Liver (tissue), 9 donors: ENCODE data around the gene METTL15. TPM values are rescaled to one million over a fixed set of nuclear protein-coding genes. Genes with fewer than 3 reads are reported as not detected.
"Not testable (repeated sequence)": the region's sequence is repeated elsewhere in the genome, so short reads cannot be mapped to it uniquely, and the experiment has no call there.

Experiments used
- DNase-seq: peaks from one replicate; pipeline ENCODE4 v3.0.0-alpha.2; 2017; ENCODE audit warnings: low spot score
- H3K27ac ChIP-seq, 2 donors: one replicate each; pipeline ENCODE4 v1.7.0; 2013; ENCODE audit warnings: inconsistent platforms in 2 of 2, low read length in 2 of 2, control low read depth in 1 of 2, low read depth in 1 of 2, mild to moderate bottlenecking in 1 of 2
- H3K27me3 ChIP-seq, 4 donors: one replicate each; pipeline versions ENCODE4 v1.6.1 to v1.7.0; 2013; ENCODE audit warnings: low read length in 3 of 4, inconsistent platforms in 1 of 4, mild to moderate bottlenecking in 1 of 4, moderate library complexity in 1 of 4; ENCODE audit not compliant: control insufficient read depth in 4 of 4, insufficient read depth in 4 of 4
- H3K36me3 ChIP-seq, 4 donors: one replicate each; pipeline versions ENCODE4 v1.6.1 to v1.7.0; 2013; ENCODE audit warnings: low read length in 3 of 4, mild to moderate bottlenecking in 3 of 4, low read depth in 1 of 4, moderate library complexity in 1 of 4; ENCODE audit not compliant: control insufficient read depth in 4 of 4, insufficient read depth in 3 of 4
- H3K4me1 ChIP-seq, 4 donors: one replicate each; pipeline versions ENCODE4 v1.6.1 to v1.7.0; 2013; ENCODE audit warnings: low read length in 3 of 4, mild to moderate bottlenecking in 3 of 4, moderate library complexity in 1 of 4; ENCODE audit not compliant: control insufficient read depth in 4 of 4, insufficient read depth in 4 of 4
- H3K4me3 ChIP-seq, 3 donors: one replicate each; pipeline versions ENCODE4 v1.6.1 to v1.7.0; 2013; ENCODE audit warnings: low read length in 3 of 3, control low read depth in 1 of 3, low read depth in 1 of 3, mild to moderate bottlenecking in 1 of 3
- H3K9ac ChIP-seq, 2 donors: one replicate each; pipeline ENCODE4 v1.7.0; 2013; ENCODE audit warnings: low read length in 2 of 2, mild to moderate bottlenecking in 2 of 2, moderate library complexity in 2 of 2, control low read depth in 1 of 2, low read depth in 1 of 2
- H3K9me3 ChIP-seq, 4 donors: one replicate each; pipeline versions ENCODE4 v1.6.1 to v1.7.0; 2013; ENCODE audit warnings: low read length in 3 of 4; ENCODE audit not compliant: control insufficient read depth in 4 of 4
- ATF3 ChIP-seq: IDR thresholded peaks from 2 replicates; pipeline ENCODE4 v1.6.1; 2016; ENCODE audit warnings: antibody characterized with exemption
- CTCF ChIP-seq: fragments of 150-350 bp; IDR thresholded peaks from 2 replicates; pipeline ENCODE4 v1.5.1; 2017; ENCODE audit warnings: improper control_type of control experiment, low read depth, low read length; ENCODE audit not compliant: missing input control
- FOXA1 ChIP-seq: IDR thresholded peaks from 2 replicates; pipeline ENCODE4 v1.6.1; 2016; ENCODE audit warnings: antibody characterized with exemption
- FOXA2 ChIP-seq: IDR thresholded peaks from 2 replicates; pipeline ENCODE4 v1.6.1; 2016; ENCODE audit warnings: antibody characterized with exemption
- HNF4A ChIP-seq, 2 donors: conservative IDR thresholded peaks; 2 replicates each; pipeline ENCODE4 v1.6.1; 2016; ENCODE audit warnings: antibody characterized with exemption in 2 of 2, mild to moderate bottlenecking in 2 of 2
- JUND ChIP-seq, 2 donors: IDR thresholded peaks; 2 replicates each; pipeline ENCODE4 v1.6.1; 2016; ENCODE audit warnings: antibody characterized with exemption in 2 of 2
- MAX ChIP-seq: IDR thresholded peaks from 2 replicates; pipeline ENCODE4 v1.6.1; 2016; ENCODE audit warnings: antibody characterized with exemption
- RAD21 ChIP-seq, 2 donors: IDR thresholded peaks; 2 replicates each; pipeline ENCODE4 v1.6.1; 2016; ENCODE audit warnings: antibody characterized with exemption in 2 of 2, mild to moderate bottlenecking in 2 of 2
- SP1 ChIP-seq: IDR thresholded peaks from 2 replicates; pipeline ENCODE4 v1.6.1; 2018; ENCODE audit warnings: antibody characterized with exemption, mild to moderate bottlenecking
- YY1 ChIP-seq: IDR thresholded peaks from 2 replicates; pipeline ENCODE4 v1.6.1; 2016; ENCODE audit warnings: antibody characterized with exemption, mild to moderate bottlenecking
- WGBS: extraction: QIAGEN DNeasy Blood & Tissue Kit; methylation state at CpG from one replicate; pipeline ENCODE4 v1.1.7; 2013; 5-methylcytosine and 5-hydroxymethylcytosine counted together
- polyA plus RNA-seq, 2 donors: library from polyadenylated mRNA; stranded (reverse) in 1 of 2; unstranded in 1 of 2; fragments of 200-250 nt in 1 of 2; fragments of >200 nt in 1 of 2; fragmentation: Nextera tagmentation in 1 of 2; extraction: Ambion mirVana in 1 of 2; gene quantifications; one replicate each; pipeline versions ENCODE4 v1.2.1 to v1.2.3, GENCODE V29; 2013 to 2015
- total RNA-seq, 2 donors: library from RNA; depleted of rRNA; stranded (reverse); fragments of >200 nt; gene quantifications; one replicate each; pipeline ENCODE4 v1.2.3, GENCODE V29; 2014
- TF ChIP-seq, protein P1 (sequence below): IDR thresholded peaks from 2 replicates; pipeline ENCODE4 v1.6.1; 2016; ENCODE audit warnings: antibody characterized with exemption
- donor health status: healthy.
- donor health status: healthy.
- donor health status: healthy.
- donor health status: healthy.
- donor health status: healthy.

The METTL15 gene
- total and polyA plus RNA-seq, 4 donors = 4.1 to 11.5 (median 8.1) TPM

GRCh38 chr11:28350216-28350615, 242.0 kb downstream of the METTL15 start (continued):
- TF ChIP-seq CTCF = no peak
- no peak for TF ChIP-seq SP1
- no peak for TF ChIP-seq FOXA2
- TF ChIP-seq FOXA1 = no peak
- no peak for TF ChIP-seq ATF3

GRCh38 chr11:28353991-28354390, 245.8 kb downstream of the METTL15 start:
- H3K36me3 ChIP-seq = peaks cover 0 to 1% (median 0%) of the 10 kb centered on the region in 4 donors
- H3K27ac ChIP-seq = no peak overlapping the region
- WGBS = 98% methylated on average over 2 of the region's 2 CpGs
- H3K9me3 ChIP-seq = no peaks in the 10 kb centered on the region
- no peak overlapping the region for H3K4me3 ChIP-seq
- H3K4me1 ChIP-seq = no peaks in the 10 kb centered on the region
- H3K9ac ChIP-seq = no peak overlapping the region
- H3K27me3 ChIP-seq = no peaks in the 10 kb centered on the region
- no peak for DNase-seq
- TF ChIP-seq, protein P1, sequence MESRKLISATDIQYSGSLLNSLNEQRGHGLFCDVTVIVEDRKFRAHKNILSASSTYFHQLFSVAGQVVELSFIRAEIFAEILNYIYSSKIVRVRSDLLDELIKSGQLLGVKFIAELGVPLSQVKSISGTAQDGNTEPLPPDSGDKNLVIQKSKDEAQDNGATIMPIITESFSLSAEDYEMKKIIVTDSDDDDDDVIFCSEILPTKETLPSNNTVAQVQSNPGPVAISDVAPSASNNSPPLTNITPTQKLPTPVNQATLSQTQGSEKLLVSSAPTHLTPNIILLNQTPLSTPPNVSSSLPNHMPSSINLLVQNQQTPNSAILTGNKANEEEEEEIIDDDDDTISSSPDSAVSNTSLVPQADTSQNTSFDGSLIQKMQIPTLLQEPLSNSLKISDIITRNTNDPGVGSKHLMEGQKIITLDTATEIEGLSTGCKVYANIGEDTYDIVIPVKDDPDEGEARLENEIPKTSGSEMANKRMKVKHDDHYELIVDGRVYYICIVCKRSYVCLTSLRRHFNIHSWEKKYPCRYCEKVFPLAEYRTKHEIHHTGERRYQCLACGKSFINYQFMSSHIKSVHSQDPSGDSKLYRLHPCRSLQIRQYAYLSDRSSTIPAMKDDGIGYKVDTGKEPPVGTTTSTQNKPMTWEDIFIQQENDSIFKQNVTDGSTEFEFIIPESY = no peak
- TF ChIP-seq FOXA1 = no peak
- TF ChIP-seq MAX = no peak
- no peak for TF ChIP-seq CTCF
- TF ChIP-seq HNF4A (conservative IDR thresholded peaks at IDR 0.05) = no peak
- TF ChIP-seq RAD21 (IDR thresholded peaks at IDR 0.05) = no peak
- TF ChIP-seq SP1 = no peak
- TF ChIP-seq FOXA2 = no peak

GRCh38 chr11:28366549-28367346, 258.6 kb downstream of the METTL15 start:
- no peak overlapping the region for H3K9ac ChIP-seq
- H3K9me3 ChIP-seq = peaks cover 0 to 11% (median 1%) of the 10 kb centered on the region in 4 donors
- no peak overlapping the region for H3K27ac ChIP-seq
- DNase-seq = no peak
- H3K27me3 ChIP-seq = no peaks in the 10 kb centered on the region
- TF ChIP-seq RAD21 (IDR thresholded peaks at IDR 0.05) (no peak), MAX (no peak), ATF3 (no peak), YY1 (no peak), JUND (IDR thresholded peaks at IDR 0.05) (no peak)
- no peaks in the 10 kb centered on the region for H3K4me1 ChIP-seq
- peaks cover 0 to 5% (median 0%) of the 10 kb centered on the region in 4 donors for H3K36me3 ChIP-seq
- 88% methylated on average over 2 of the region's 2 CpGs for WGBS
- no peak overlapping the region for H3K4me3 ChIP-seq

DNA sequence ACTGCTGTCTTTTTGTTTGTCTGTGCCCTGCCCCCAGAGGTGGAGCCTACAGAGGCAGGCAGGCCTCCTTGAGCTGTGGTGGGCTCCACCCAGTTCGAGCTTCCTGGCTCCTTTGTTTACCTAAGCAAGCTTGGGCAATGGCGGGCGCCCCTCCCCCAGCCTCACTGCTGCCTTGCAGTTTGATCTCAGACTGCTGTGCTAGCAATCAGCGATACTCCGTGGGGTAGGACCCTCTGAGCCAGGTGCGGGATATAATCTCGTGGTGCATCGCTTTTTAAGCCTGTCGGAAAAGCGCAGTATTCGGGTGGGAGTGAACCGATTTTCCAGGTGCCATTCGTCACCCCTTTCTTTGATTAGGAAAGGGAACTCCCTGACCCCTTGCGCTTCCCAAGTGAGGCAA, 269.9 kb downstream of the METTL15 start:
- not testable (repeated sequence) for H3K9ac ChIP-seq, H3K4me3 ChIP-seq, H3K27ac ChIP-seq, H3K4me1 ChIP-seq, H3K36me3 ChIP-seq, H3K27me3 ChIP-seq, H3K9me3 ChIP-seq, DNase-seq
- WGBS = 86% methylated on average over 14 of the region's 14 CpGs
